Heart left ventricle (tissue), 13 donors: Measurements from ENCODE around the gene SLC6A18.

Experiments used
- CTCF ChIP-seq, 12 donors: fragments of 200-600 bp; sonication (generic) in 4 of 12; IDR thresholded peaks; one replicate each; pipeline versions ENCODE4 v1.5.0 to v1.8.0; 2018 to 2022; ENCODE audit warnings: antibody characterized with exemption in 12 of 12, mild to moderate bottlenecking in 5 of 12
- POLR2A ChIP-seq, 2 donors: fragments of 450-650 bp; IDR thresholded peaks; one replicate each; pipeline ENCODE4 v1.6.1; 2017; ENCODE audit warnings: antibody characterized with exemption in 2 of 2, mild to moderate bottlenecking in 2 of 2, moderate library complexity in 2 of 2
- donor health status: ischemic (EF 13 %, LVEDD 7.1; RV severe dilation, severe dysfunction).
- donor health status: DM: no; HTN: yes; CAD: no.
- donor health status: DM: no; HTN: no; CAD: no.
- donor health status: ischemic (EF 25% LVEDD 6.9; RV normal size, moderate dysfunction).
- donor health status: ischemic (EF 25% LVEDD 5.7; RV mildly dilated, moderate dysfunction).
- donor health status: ischemic (EF 35%, LVEDD 5.7; RV mildly dilated, moderate dysfunction).
- donor health status: nonischemic (EF 11% LVEDD 7.7; RV severe dilation, severe dysfunction).
- donor health status: DM: yes; HTN: yes; CAD: no.
- donor health status: PGD.
- donor health status: ischemic (EF 29% LVEDD 5.4; RV normal size, mild dysfunction).
- donor health status: nonischemic (EF 23%, LVEDD 6.1; RV moderate dilation, normal function).

- no peak for TF ChIP-seq CTCF (IDR thresholded peaks at IDR 0.05)
- no peak for TF ChIP-seq POLR2A (IDR thresholded peaks at IDR 0.05)
These were observed 39.0 kb downstream of the SLC6A18 start for GRCh38 chr5:1264211-1264610.
